ENCODE measurements around the gene RBM10.
A peak's percentile ranks its signal among the peaks of the same experiment; 100 is the strongest.

The RBM10 gene

GRCh38 chrX:47178337-47178736 is 33.3 kb downstream of the RBM10 start:
- DNase-seq, result no peak

GRCh38 chrX:47179221-47179927 is 34.4 kb downstream of the RBM10 start:
- no peak for DNase-seq

- no peak for DNase-seq
Measured at GRCh38 chrX:47179928-47180255, 34.9 kb downstream of the RBM10 start.

GRCh38 chrX:47180346-47180745 is 35.3 kb downstream of the RBM10 start:
- no peak for DNase-seq

- no peak for DNase-seq
Measured at GRCh38 chrX:47181301-47181700, 36.3 kb downstream of the RBM10 start.

GRCh38 chrX:47182106-47182700 is 37.2 kb downstream of the RBM10 start:
- DNase-seq, result no peak

- DNase-seq, result no peak
Measured at GRCh38 chrX:47184486-47184885, 39.5 kb downstream of the RBM10 start.

- DNase-seq, result no peak
Measured at GRCh38 chrX:47185241-47185640, 40.2 kb downstream of the RBM10 start.

- no peak for DNase-seq
Measured at GRCh38 chrX:47186096-47186740, 41.2 kb downstream of the RBM10 start.

- no peak for DNase-seq
Measured at GRCh38 chrX:47187106-47187677, 42.2 kb downstream of the RBM10 start.

GRCh38 chrX:47189906-47190305 is 44.9 kb downstream of the RBM10 start:
- DNase-seq, result no peak

GRCh38 chrX:47190445-47191269 is 45.6 kb downstream of the RBM10 start:
- DNase-seq, result peak; percentile 88 to 91

- peak; percentile 34 to 53 for DNase-seq
Measured at GRCh38 chrX:47191331-47191730, 46.3 kb downstream of the RBM10 start.

GRCh38 chrX:47191806-47192401 is 46.9 kb downstream of the RBM10 start:
- DNase-seq, result no peak

GRCh38 chrX:47193475-47194193 is 48.6 kb downstream of the RBM10 start, which contains the start of gene UBA1:
UBA1 (plus strand) TSS chrX:47193829; CDS start chrX:47198803, 4,974 bp downstream.
- DNase-seq, result peak; percentile 94 to 97

- DNase-seq, result no peak
Measured at GRCh38 chrX:47194194-47194787, 49.3 kb downstream of the RBM10 start.

- no peak for DNase-seq
Measured at GRCh38 chrX:47196098-47196497, 51.1 kb downstream of the RBM10 start.

- no peak for DNase-seq
Measured at GRCh38 chrX:47197526-47197925, 52.5 kb downstream of the RBM10 start.

- DNase-seq, result no peak
Measured at GRCh38 chrX:47198026-47198686, 53.1 kb downstream of the RBM10 start.

GRCh38 chrX:47198687-47199080 is 53.7 kb downstream of the RBM10 start:
- no peak for DNase-seq

GRCh38 chrX:47199286-47199685 is 54.3 kb downstream of the RBM10 start:
- no peak for DNase-seq
